Activated CD4-positive, alpha-beta memory T cell treated with anti-CD3 and anti-CD28 coated beads for 36 hours (primary cell): ENCODE measurements around the gene SLC17A8. TPM values are rescaled to one million over a fixed set of nuclear protein-coding genes. Genes with fewer than 3 reads are reported as not detected.
"Not testable (repeated sequence)": the region's sequence is repeated elsewhere in the genome, so short reads cannot be mapped to it uniquely, and the experiment has no call there.

Source experiments
- CTCF ChIA-PET: fragments of 350-600 bp; sonication (Branson Sonifier 250); formaldehyde crosslinking; loops from one replicate; lab custom pipeline; 2021; ENCODE audit warnings: antibody characterized with exemption, inconsistent platforms; lab: Charles Lee
- POLR2A ChIA-PET: fragments of 350-600 bp; sonication (Branson Sonifier 250); formaldehyde crosslinking; loops from one replicate; lab custom pipeline; 2021; ENCODE audit warnings: antibody characterized with exemption; lab: Charles Lee
- DNase-seq: peaks from one replicate; pipeline ENCODE4 v3.0.0-alpha.2; 2020
- H3K27ac Mint-ChIP-seq: one replicate; pipeline ENCODE4 v1.8.0; 2021; ENCODE audit warnings: mixed read lengths
- H3K27me3 Mint-ChIP-seq: one replicate; pipeline ENCODE4 v1.8.0; 2021; ENCODE audit warnings: mixed read lengths
- H3K36me3 Mint-ChIP-seq: one replicate; pipeline ENCODE4 v1.8.0; 2021; ENCODE audit warnings: mixed read lengths
- H3K4me1 Mint-ChIP-seq: one replicate; pipeline ENCODE4 v1.8.0; 2021; ENCODE audit warnings: low read depth, mixed read lengths
- H3K4me3 Mint-ChIP-seq: one replicate; pipeline ENCODE4 v1.8.0; 2021; ENCODE audit warnings: mild to moderate bottlenecking, mixed read lengths
- H3K9me3 Mint-ChIP-seq: one replicate; pipeline ENCODE4 v1.8.0; 2021; ENCODE audit warnings: mixed read lengths
- intact Hi-C: fragments of 100-400 bp; cut with micrococcal nuclease; formaldehyde crosslinking; loops from one replicate; pipeline ENCODE4 v1.15.1; 2023
- total RNA-seq, 2 experiments: library from RNA; stranded (reverse); gene quantifications; one replicate each; pipeline ENCODE4 v1.2.3, GENCODE V29; 2021

The SLC17A8 gene
- total RNA-seq, 2 experiments from 2014 or later = not detected

- CTCF ChIA-PET = interaction anchor here (1.2 kb wide), 1 partner anchor 30 kb away, joined by 4 read pairs; no protein-coding TSS in a partner anchor
- intact Hi-C loops, H3K4me1 Mint-ChIP-seq, DNase-seq, H3K27me3 Mint-ChIP-seq, H3K9me3 Mint-ChIP-seq, H3K27ac Mint-ChIP-seq, H3K4me3 Mint-ChIP-seq, POLR2A ChIA-PET, H3K36me3 Mint-ChIP-seq: not testable (repeated sequence)
Measured at GRCh38 chr12:100344351-100344750, 12.5 kb upstream of the SLC17A8 start.

DNA sequence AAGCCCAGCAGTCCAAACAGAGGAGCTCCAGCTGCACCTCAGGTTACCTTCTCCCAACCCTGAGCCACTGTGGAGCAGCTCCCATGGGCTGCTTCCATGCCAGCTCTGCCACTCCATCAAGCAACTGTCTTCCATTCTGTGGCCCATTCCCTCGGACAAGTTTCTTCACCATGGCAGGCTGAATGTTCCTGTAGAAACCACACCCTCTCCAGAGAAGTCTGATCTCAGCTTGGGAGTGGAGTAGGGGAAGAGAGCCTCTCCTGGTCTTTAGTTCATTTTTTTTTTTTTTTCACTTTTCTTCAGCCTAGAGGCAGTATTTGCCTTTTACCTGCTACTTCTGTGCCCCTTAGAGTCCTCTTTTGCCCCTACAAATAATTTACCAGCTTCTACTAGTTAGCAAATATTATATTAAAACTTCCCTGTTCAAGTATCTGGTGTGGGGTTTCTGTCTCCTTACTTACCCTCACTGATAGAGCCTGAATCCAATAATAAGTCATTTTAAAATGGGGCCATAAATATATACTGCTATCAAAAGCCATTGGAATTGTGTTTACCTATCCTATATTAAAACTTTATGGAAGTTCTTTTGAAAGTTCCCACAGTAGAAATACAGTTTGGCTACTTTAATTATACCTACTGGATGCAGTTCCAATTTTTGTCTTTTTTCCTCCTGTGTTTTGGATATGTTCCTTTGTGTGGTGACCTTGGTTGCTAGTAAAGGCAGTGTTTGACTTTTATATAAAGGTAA lies 11.7 kb upstream of the SLC17A8 start:
- peaks cover 6% of the 10 kb centered on the region for H3K36me3 Mint-ChIP-seq
- H3K27me3 Mint-ChIP-seq = no peaks in the 10 kb centered on the region
- intact Hi-C loops = no loop called here
- H3K27ac Mint-ChIP-seq = no peak overlapping the region
- ChIA-PET CTCF (interaction anchor here (1.2 kb wide), 1 partner anchor 29 kb away, joined by 4 read pairs; no protein-coding TSS in a partner anchor), POLR2A (no interaction called here)
- no peak for DNase-seq
- H3K4me3 Mint-ChIP-seq = no peak overlapping the region
- H3K9me3 Mint-ChIP-seq = peaks cover 4% of the 10 kb centered on the region
- no peaks in the 10 kb centered on the region for H3K4me1 Mint-ChIP-seq

DNA sequence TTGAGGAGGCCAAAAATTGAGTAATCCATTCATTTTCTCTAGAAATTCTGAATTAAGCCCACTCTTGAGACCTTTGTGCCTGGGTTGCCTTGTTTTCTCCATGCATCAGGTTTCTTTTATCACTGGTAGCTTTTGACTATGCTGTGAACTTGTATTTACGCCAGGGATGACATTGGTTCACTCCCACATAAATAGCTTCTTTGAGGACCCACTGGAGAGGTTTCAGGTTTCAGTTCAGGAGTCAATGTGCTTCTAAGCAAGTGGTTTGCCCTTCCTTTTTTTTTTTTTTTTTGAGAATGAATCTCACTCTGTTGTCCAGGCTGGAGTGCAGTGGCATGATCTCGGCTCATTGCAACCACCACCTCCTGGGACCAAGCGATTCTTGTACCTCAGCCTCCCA lies 10.2 kb upstream of the SLC17A8 start:
- peaks cover 5% of the 10 kb centered on the region for H3K36me3 Mint-ChIP-seq
- CTCF ChIA-PET = no interaction called here
- intact Hi-C loops = no loop called here

DNA sequence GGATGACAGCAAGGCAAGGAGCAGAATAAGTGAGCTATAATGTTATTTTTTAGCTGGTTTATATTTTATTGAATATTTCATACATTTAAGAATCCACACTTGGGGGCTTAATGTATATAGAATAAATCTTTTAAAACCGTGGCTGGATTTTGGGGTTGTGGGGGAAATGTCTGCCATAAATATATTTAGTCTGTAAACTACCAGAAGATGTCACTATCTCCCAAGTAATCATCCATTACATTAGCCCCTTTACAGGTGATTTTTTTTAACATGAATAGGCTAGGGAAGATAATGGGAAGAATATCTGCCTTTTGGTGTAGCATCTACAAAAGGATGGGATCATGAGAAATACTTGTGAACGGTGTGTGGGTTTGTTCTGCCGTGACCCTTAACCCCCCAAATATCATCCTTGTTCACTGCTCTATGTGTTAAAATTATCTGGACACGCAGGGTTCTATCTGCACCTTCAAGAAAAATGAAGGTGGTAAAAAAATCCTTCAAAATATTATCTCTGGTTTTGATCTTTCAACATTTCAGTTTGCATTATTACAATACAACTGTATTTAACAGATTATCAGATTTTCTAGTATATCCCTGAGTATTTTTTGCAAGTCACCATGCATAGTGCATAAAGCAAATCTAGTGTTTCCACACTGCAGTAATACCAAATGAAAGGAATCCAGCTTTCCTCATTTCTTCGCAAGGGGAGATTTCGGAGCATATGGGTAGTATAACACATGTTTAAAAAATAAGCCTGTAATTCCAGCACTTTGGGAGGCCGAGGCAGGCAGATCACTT lies 8.0 kb upstream of the SLC17A8 start:
- no peak for DNase-seq
- Mint-ChIP-seq H3K4me3 (no peak overlapping the region), H3K9me3 (no peaks in the 10 kb centered on the region), H3K27ac (no peak overlapping the region), H3K36me3 (no peaks in the 10 kb centered on the region), H3K4me1 (no peaks in the 10 kb centered on the region), H3K27me3 (peaks cover 4% of the 10 kb centered on the region)
- ChIA-PET POLR2A (no interaction called here), CTCF (interaction anchor here (0.7 to 1.1 kb wide), 4 partner anchors 114 to 392 kb away, joined by 3 to 5 read pairs (median 4); no protein-coding TSS in a partner anchor)
- intact Hi-C loops = loop anchor here (2.0 kb wide), 1 partner anchor 206 kb away; no protein-coding TSS in a partner anchor

More for the DNA sequence above, 10.2 kb upstream of the SLC17A8 start:
- Mint-ChIP-seq H3K4me3 (no peak overlapping the region), H3K27ac (no peak overlapping the region), H3K9me3 (peaks cover 4% of the 10 kb centered on the region), H3K4me1 (no peaks in the 10 kb centered on the region), H3K27me3 (no peaks in the 10 kb centered on the region)
- DNase-seq = no peak
- POLR2A ChIA-PET = no interaction called here

DNA sequence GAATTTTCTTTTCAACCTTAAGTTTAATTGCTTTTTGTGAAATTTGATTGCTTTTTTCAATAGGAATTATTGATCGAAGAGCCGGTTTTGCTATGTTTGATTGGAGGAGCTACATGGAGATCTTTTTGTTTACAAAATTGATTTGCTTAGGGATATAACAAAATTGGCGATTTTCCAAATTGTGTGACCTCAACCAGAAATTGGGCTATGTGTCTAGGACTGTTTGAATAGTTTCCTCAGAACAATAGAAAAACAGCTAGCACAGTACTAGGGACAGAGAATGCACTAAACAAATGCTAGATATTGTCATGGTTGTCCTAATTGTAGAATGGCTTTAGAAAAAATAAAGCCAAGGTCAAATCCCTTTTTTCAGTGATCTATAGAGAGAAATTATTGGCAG lies 2.4 kb downstream of the SLC17A8 start:
- intact Hi-C loops = no loop called here
- POLR2A ChIA-PET = interaction anchor here (0.7 kb wide), 1 partner anchor 55 kb away, joined by 3 read pairs; no protein-coding TSS in a partner anchor
- H3K4me3 Mint-ChIP-seq = no peak overlapping the region

GRCh38 chr12:100359822-100360221 lies 2.9 kb downstream of the SLC17A8 start:
- intact Hi-C loops = no loop called here
- Mint-ChIP-seq H3K9me3 (no peaks in the 10 kb centered on the region), H3K27me3 (peaks cover 19% of the 10 kb centered on the region), H3K36me3 (no peaks in the 10 kb centered on the region), H3K27ac (no peak overlapping the region), H3K4me3 (no peak overlapping the region), H3K4me1 (no peaks in the 10 kb centered on the region)
- POLR2A ChIA-PET = interaction anchor here (0.7 kb wide), 1 partner anchor 54 kb away, joined by 3 read pairs; no protein-coding TSS in a partner anchor
- no peak for DNase-seq
- CTCF ChIA-PET = interaction anchor here (1.4 kb wide), 1 partner anchor 45 kb away, joined by 4 read pairs; no protein-coding TSS in a partner anchor

More for the DNA sequence above, 2.4 kb downstream of the SLC17A8 start:
- H3K27ac Mint-ChIP-seq = no peak overlapping the region
- DNase-seq = no peak
- H3K4me1 Mint-ChIP-seq = no peaks in the 10 kb centered on the region
- H3K27me3 Mint-ChIP-seq = peaks cover 18% of the 10 kb centered on the region
- H3K36me3 Mint-ChIP-seq = no peaks in the 10 kb centered on the region
- CTCF ChIA-PET = interaction anchor here (1.4 kb wide), 1 partner anchor 45 kb away, joined by 4 read pairs; no protein-coding TSS in a partner anchor
- no peaks in the 10 kb centered on the region for H3K9me3 Mint-ChIP-seq

GRCh38 chr12:100360450-100360849 lies 3.6 kb downstream of the SLC17A8 start:
- no peak for DNase-seq
- intact Hi-C loops = no loop called here
- CTCF ChIA-PET = interaction anchor here (1.4 kb wide), 1 partner anchor 44 kb away, joined by 4 read pairs; no protein-coding TSS in a partner anchor
- no peaks in the 10 kb centered on the region for H3K9me3 Mint-ChIP-seq
- no peak overlapping the region for H3K27ac Mint-ChIP-seq
- H3K4me1 Mint-ChIP-seq = no peaks in the 10 kb centered on the region
- no peaks in the 10 kb centered on the region for H3K36me3 Mint-ChIP-seq
- no peak overlapping the region for H3K4me3 Mint-ChIP-seq
- POLR2A ChIA-PET = no interaction called here
- peaks cover 18% of the 10 kb centered on the region for H3K27me3 Mint-ChIP-seq

DNA sequence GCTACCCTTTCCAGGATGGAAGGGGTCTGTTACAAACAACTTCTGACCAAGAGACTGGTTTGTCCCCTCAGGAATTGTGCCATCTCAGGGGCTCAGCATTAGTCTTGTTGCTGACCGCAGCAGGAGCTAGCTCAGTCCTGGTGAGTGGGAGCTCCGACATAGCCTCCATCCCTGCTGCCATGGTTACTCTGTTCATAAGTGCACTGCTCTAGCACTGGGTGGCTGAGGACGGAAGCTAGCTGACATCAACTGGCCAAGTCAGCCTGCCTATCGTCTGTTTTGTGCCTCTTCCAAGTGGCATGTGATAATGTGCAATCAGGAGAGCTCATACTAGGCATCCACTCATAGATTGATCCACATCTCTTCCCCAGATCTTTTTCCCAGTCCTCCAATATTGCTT lies 7.5 kb downstream of the SLC17A8 start:
- Mint-ChIP-seq H3K4me1 (no peaks in the 10 kb centered on the region), H3K27me3 (peaks cover 18% of the 10 kb centered on the region), H3K27ac (no peak overlapping the region), H3K36me3 (no peaks in the 10 kb centered on the region), H3K4me3 (no peak overlapping the region), H3K9me3 (no peaks in the 10 kb centered on the region)
- POLR2A ChIA-PET = no interaction called here
- CTCF ChIA-PET = no interaction called here
- intact Hi-C loops = no loop called here
- DNase-seq = no peak

GRCh38 chr12:100365411-100365810 lies 8.5 kb downstream of the SLC17A8 start:
- Mint-ChIP-seq H3K27me3 (peaks cover 18% of the 10 kb centered on the region), H3K27ac (no peak overlapping the region), H3K36me3 (no peaks in the 10 kb centered on the region), H3K4me3 (no peak overlapping the region), H3K4me1 (no peaks in the 10 kb centered on the region), H3K9me3 (no peaks in the 10 kb centered on the region)
- POLR2A ChIA-PET = no interaction called here
- no peak for DNase-seq
- intact Hi-C loops = no loop called here
- CTCF ChIA-PET = no interaction called here

- no peak overlapping the region for H3K4me3 Mint-ChIP-seq
- H3K9me3 Mint-ChIP-seq = no peaks in the 10 kb centered on the region
- peaks cover 8% of the 10 kb centered on the region for H3K27me3 Mint-ChIP-seq
- DNase-seq = no peak
- ChIA-PET CTCF (no interaction called here), POLR2A (no interaction called here)
- no peak overlapping the region for H3K27ac Mint-ChIP-seq
- no peaks in the 10 kb centered on the region for H3K36me3 Mint-ChIP-seq
- H3K4me1 Mint-ChIP-seq = no peaks in the 10 kb centered on the region
- intact Hi-C loops = no loop called here
Measured at GRCh38 chr12:100368066-100368465, 11.2 kb downstream of the SLC17A8 start.

DNA sequence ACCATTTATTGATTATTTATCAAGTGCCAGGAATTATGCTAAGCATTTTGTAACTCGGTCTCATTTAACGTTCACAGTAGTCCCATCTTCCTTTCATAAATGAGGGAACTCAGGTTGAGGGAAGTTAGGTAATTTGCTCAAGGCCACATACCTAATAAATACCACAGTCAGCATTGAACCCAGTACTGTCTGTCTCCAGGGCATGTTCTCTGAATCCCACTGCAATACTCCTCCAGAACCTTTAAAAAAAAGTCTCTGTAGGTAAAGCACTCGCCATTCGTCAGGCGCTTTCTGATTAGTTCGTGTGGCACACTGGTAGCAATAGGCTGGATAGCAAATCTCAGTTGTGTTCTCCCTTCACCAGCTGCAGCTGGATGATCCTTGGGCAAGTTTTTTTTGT lies 14.3 kb downstream of the SLC17A8 start:
- intact Hi-C loops = no loop called here
- no peak for DNase-seq
- peaks cover 4% of the 10 kb centered on the region for H3K27me3 Mint-ChIP-seq
- H3K9me3 Mint-ChIP-seq = no peaks in the 10 kb centered on the region
- no peaks in the 10 kb centered on the region for H3K4me1 Mint-ChIP-seq
- H3K27ac Mint-ChIP-seq = no peak overlapping the region
- no peaks in the 10 kb centered on the region for H3K36me3 Mint-ChIP-seq
- ChIA-PET CTCF (no interaction called here), POLR2A (no interaction called here)
- H3K4me3 Mint-ChIP-seq = no peak overlapping the region
